HG02938 (cell line): ENCODE measurements around the gene AGPAT1.
"Not testable (repeated sequence)": the region's sequence is repeated elsewhere in the genome, so short reads cannot be mapped to it uniquely, and the experiment has no call there.

Source experiments
- ATAC-seq: cut with Tn5 transposase; IDR thresholded peaks from one replicate; pipeline ENCODE4 v1.9.1; 2021; ENCODE audit warnings: mild to moderate bottlenecking, moderate library complexity; ENCODE audit not compliant: unreplicated experiment

The AGPAT1 gene

DNA sequence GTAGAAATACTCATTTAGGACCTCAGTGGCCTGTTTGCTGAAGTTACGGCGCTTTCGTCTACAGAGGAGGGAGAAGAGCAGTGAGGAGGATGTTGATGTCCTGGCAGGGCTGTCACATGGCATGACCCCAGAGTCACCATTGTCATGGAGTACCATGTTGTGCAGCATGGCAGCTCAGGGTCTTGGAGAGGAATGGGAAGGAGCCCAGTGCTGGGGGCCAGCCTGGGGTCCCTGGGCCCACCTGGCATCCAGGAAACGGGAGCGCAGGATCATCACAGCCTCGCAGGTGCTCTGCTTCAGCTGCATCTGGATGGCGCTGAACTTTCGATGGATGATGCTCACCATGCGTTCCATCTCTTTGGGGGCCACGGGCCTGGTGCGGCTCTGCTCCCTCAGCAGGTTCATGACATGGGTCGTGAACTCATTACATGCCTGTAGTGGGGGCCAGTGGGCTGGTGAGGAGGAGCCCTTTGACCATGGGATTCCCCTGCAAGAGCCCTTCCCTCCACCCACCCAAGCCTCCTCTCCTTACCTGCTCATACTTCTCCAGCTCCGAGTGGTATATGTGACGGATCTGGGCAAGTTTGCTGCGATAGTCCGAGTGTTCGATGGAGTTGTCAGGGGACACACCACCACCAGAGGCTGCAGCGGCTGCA, 12.0 kb upstream of the AGPAT1 start:
- not testable (repeated sequence) for ATAC-seq

DNA sequence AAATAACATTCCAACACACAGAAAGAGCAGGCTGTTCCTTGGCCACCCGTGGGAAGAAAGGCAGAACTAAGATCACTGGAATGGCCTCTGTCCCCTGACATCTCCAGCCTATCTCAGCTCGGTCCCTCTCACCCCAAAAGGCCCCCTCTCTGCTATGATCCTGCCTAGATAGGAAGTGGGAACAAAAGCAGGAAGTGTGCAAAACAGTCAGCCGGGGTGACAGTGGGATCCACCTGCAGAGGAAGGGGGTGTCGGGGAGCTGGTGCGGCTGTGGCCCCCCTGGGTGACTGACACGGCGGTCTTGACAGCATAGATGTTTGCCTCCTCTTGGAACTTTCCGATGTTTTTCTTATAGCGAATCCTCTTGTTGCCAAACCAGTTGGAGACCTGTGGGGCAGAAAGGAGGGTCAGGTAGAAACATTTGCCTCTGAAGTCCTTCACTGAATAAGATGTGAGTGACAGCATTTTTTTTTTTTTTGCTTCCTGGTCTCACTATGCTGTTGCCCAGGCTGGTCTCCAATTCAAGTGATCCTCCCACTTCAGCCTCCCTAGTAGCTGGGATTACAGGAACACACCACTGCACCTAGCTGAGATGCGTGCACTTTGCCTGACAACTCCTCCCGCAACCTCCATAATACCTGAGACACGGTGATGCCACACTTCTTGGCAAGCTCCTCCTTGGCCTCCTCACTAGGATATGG, 11.3 kb upstream of the AGPAT1 start:
- no peak for ATAC-seq

DNA sequence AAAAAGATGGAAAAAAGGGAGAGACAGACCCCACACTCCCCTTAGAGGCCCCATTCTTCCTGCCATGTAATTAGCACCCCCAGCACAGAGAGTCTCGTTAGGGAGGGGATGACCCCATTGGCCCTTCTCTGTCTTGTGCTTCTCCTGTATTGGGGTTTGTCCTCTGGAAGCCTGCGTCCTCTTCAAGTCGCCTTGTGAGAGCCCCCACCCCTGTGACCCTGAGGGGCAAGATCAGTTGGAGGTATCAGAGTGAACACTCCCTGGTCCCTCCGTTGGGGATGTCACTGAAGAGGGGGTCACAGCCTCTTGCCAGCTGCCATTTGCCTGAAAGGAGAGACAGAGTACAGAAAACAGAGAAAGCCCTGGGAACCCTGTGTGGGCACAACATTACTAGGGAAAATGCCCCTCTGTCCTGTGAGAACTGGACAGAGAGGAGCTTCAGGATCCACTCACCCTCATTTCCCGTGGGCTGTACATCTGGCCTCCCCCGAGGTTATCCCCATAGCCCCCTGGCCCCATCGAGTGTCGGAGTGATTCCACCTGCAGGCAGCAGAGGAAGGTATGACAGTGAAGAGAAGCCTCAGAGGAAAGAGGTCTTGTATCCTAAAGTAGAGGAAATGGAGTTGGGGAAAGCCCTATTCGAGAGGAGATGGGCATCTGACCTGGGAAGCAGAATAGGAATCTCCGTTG, 10.4 kb upstream of the AGPAT1 start:
- not testable (repeated sequence) for ATAC-seq

DNA sequence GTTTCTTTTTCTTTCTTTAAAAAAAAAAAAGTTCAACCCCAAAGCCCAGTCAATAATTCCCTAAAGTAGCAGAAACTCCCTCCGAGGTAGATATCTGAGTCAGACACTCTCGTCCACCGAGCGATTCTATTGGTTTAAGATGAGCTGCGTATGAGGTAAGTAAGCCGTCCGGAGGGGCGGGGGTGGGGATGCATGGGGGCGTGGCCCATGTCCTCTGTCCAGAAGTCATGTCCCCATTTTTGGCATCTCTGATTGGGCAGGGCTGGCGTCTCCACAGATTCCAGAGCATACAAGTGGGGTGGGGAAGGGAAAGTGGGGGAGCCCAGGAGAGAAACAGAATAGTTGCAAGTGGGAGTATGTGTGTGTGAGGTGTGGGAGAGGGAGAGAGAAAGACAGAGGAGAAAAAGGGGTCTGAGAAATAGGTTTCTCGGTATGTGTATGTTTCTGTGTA, 9.8 kb upstream of the AGPAT1 start:
- ATAC-seq, result not testable (repeated sequence)

DNA sequence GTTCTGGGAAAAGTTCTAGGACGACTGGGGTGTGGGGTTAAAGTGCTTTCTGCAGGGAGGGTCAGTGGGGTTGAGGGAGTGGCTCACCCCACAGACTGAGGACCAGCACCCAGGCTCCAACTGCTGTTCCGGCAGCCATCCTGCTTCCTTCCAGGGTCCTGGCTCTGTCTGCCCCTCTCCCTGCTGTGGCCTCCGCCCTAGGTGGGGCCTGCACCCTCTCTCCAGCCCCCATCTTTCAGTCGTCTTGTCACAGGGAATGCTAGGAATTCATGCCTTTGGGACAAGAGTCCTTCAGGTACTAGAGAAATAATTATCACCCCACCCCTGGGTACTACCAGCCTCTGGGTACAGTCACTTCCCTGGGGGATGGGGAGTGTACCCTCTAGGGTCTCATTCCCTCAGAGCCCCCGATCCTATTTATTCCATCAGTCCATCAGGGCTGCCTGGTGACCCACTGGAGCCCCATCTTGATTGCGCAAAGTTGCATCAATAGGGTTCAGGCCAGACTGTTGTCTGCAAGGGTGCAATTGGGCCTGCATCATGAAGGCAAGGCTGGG, 8.3 kb upstream of the AGPAT1 start, which contains the start of gene AGER:
Gene AGER, minus strand, starts transcription at position 170 of the 557 bp plus-strand sequence. Its CDS starts 31 bp downstream, at position 139.
- ATAC-seq, result no peak

DNA sequence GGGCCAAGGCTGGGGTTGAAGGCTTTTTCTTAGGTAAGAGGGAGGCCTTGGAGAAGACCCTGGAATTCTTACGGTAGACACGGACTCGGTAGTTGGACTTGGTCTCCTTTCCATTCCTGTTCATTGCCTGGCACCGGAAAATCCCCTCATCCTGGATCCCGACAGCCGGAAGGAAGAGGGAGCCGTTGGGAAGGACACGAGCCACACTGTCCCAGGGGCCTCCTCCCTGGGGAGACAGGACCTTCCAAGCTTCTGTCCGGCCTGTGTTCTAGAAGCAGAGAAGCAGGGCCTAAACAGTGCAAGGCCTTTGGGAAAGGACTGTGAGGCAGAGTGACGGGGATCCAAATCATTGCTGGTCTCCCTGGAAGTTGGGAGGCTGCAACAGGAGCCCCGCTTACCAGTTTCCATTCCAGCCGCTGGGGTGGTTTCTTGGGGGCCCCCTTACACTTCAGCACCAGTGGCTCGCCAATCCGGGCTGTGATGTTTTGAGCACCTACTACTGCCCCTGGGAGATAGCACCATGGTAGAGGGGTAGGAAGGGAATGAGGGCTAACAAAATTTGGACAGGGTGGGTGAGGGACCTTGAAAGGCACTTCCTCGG, 7.7 kb upstream of the AGPAT1 start:
- no peak for ATAC-seq

DNA sequence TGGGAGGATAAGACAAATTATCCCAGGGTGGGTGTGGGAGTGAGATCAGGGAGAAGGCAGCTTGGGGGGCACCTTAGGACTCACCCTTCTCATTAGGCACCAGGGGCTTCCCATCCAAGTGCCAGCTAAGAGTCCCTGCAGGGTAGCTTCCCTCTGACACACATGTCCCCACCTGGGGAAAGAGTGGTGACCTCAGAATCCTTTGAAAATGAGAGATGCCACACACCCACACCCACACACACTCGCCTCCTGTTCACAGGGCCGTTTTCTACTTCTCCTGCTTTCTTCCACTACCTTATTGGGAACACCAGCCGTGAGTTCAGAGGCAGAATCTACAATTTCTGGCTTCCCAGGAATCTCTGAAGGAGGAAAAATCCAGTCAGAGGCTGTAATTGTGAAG, 7.1 kb upstream of the AGPAT1 start:
- no peak for ATAC-seq

DNA sequence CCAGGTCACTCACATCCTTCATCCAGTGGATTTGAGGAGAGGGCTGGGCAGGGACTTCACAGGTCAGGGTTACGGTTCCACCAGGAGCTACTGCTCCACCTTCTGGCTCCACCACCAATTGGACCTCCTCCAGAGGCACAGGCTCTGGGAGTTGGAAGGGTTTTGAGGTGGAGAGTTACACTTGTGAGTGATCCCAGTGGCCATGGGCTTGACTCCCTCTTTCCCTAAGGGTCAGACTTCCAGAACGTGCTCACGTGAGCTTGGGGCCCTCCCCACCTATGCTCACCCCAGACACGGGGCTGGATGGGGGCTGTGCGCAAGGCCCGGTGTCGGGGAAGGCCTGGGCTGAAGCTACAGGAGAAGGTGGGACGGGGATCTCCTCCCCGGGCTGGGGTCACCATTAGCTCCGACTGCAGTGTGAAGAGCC, 6.7 kb upstream of the AGPAT1 start:
- ATAC-seq, result no peak

DNA sequence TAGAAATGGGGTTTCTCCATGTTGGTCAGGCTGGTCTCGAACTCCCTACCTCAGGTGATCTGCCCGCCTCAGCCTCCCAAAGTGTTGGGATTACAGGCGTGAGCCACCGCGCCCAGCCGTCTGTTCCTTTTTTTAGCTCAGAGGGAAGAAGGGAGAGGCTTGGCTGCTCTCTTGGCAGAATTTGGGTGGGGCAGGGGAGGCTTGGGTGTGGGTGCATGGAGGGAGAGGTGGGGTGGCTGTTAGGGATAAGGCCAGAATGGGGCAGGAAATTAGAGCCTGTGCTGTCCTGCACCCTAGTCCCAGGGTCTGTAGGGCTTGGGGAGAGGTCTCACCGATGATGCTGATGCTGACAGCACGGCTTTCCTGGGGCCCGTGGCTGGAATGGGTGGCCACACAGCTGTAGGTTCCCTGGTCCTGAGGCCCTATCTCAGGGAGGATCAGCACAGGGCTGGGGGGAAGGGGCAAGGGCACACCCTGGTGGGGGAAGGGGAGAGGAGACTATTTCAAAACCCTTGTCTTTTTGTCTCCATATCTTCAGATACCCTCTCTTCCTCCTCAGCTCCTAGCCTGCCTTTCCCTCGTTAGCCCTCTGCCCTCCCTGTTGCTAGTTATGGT, 6.1 kb upstream of the AGPAT1 start:
- ATAC-seq, result no peak

DNA sequence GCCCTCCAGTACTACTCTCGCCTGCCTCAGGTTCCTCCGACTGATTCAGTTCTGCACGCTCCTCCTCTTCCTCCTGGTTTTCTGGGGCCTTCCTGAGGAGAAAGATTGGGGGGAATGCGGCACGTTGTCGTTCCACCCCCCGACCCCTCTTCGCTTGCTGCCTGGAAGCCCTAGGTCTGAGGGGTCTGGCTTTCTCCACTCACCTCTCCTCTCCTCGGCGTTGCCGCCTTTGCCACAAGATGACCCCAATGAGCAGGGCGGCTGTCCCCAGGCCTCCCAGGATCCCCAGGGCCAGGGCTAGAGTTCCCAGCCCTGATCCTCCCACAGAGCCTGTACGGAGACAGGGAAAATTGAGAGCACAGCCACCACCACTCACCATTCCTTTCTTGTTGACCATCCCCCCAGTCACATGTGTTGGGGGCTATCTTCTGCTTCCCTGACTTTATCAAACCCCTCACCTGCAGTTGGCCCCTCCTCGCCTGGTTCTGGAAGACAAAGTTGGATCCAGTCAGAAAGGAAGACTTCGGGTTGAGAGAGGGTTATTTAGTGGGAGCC, 5.3 kb upstream of the AGPAT1 start:
- ATAC-seq, result no peak

DNA sequence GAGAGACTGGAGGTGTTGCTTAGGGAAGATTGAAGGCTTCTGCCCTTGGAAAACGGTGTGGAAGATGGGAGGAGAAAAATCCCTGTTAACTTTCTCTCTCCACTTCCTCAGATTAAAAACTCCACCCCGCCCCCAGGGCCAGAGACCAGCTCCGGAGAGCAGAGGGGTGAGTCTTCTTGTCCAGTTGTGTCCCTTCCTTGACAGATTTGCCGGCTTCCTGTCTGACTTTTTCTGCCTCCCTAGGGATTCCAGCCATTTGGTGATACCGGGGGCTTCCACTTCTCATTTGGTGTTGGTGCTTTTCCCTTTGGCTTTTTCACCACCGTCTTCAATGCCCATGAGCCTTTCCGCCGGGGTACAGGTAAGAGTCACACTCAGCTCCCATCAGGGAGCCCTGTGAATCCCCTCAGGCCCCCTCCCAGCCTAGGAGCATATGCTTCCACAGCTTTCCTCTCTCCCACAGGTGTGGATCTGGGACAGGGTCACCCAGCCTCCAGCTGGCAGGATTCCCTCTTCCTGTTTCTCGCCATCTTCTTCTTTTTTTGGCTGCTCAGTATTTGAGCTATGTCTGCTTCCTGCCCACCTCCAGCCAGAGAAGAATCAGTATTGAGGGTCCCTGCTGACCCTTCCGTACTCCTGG, 4.0 kb upstream of the AGPAT1 start:
- ATAC-seq, result no peak

DNA sequence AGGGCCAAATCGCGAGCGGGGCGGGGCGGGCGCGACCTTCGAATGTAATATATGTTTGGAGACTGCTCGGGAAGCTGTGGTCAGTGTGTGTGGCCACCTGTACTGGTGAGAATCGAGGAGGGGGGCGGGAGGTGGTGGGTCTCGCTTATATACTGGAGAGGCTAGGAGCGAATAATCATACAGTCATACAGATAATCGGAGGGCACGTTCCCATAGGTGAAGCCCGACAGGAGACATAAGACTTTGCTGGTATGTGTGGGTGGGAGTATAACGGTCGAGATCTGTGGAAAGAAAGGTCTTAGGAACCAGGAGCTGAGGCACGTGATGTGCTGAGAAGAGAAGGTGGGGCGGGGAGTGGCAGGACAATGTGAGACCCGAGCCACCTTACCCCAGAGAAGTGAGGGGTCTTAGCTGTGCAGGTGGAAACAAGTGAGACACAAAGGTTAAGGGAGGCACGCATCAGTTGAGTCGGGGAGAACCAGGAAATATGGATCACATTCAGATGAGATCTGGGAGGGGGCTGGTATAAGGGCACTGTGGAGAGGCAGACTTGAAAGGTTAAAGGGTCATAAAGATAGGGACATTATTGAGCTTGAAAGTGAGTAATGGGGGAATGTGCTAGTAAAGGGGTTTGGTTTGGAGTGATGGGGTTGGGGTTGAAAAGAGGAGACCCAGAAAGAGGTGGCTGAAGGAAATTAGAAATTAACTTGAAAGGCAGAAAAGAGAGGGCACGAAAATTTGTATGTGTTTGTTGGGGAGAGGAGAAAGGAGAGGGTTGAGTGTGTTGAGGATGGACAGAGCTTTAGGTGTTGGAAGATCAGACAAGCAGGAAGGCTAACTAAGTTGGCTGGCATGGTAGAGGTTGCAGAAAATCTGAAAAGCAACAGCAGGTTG, 2.9 kb upstream of the AGPAT1 start:
- ATAC-seq, result no peak

DNA sequence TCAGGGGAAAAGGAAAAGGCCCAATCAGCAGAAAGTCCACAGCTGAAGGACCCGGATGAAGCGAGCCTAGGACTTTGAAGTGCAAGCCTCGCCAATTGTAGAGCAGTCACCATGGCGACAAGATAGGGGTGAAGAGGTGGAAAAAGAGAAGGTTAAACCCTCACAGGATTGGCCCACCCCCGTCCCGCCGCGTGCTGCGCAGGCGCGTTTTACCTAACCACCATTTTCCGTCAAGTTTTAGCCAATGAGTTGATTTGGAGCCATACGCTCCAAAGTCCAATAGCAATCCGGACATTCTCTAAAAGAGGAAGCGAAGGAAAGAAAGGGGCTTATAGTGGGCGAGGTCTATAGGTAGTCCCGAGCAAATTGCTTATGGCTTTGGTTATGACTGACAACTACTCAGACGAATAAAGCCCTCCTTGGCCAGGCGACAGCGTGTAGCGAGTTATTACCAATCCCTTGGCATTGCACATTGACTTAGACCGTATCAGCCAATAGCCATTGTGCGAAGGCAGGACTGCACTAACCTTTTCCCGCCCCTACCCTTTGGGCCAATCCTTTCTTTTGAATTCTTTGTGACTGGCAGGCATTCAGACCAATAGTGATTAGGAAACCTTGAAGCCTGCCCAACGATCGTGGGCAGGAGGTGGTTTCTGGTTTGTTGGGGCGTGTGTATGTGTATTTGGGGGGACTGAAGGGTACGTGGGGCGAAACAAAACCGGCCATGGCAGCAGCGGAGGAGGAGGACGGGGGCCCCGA, 2.1 kb upstream of the AGPAT1 start, which contains the start of gene RNF5:
Gene RNF5, plus strand, starts transcription at position 618 of the 759 bp plus-strand sequence. Its CDS starts 107 bp downstream, at position 725.
- ATAC-seq, result peak; percentile 75

DNA sequence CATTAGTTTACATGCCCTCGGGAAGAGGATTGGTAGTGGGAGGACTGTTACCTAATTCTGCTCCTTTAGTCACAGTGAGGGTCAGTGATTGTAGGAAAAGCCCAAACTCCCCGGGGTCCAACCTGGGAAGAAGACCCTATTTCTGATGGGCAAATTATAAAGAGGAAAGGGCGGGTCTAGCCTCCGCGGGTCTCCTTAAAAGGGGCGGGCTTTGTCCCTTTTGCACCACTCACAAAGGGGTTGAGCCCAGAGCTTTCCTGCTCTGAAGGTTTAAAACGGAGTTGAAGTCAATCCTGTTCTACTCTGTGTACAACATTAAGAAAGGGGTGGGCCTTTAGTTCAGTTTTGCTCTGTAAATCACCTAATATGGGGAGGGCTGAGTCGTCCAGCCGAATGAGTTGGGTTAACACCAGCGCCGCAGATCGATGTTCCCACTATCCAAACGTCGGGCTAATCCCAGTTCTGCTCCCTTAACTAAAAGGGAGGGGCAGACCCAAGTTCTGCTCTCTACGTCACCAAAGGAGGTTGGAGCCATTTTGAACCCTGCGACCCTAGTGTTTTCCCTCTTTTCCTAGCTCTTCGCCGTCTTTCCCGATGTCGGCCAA, 1.4 kb upstream of the AGPAT1 start:
- ATAC-seq, result no peak

DNA sequence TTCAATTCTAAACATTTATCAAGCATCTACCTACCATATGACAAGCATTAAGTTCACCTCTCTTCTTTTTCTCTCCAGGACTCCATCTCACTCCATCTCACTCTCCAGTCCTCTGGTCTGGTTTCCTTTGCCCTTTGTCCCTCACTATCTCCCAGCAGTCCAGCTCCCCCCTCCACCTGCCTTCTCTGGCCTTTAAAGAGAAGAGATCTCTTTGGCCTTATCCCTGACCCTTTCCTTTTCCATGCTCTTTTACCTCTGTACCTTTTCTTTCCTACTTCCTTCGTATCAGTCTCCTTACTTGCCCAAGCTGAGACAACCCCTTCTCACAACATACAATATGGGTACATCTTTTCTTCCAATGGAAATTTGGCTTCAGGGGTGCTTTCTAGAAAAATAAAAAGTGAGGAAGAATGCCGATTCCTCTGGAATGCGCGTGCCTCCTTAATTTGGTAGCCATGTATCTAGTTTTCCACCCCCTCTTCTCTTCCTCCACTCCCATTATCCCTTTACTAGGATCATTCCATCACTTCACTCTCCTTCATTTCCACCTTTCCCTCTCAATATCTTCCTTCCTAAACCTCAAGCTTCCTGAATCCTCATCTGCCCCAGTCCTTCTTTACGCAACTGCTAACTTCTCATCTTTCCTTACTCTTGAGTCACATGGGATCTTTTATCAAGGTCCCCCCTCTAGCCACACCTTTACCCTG, 745 bp upstream of the AGPAT1 start:
- ATAC-seq, result no peak

DNA sequence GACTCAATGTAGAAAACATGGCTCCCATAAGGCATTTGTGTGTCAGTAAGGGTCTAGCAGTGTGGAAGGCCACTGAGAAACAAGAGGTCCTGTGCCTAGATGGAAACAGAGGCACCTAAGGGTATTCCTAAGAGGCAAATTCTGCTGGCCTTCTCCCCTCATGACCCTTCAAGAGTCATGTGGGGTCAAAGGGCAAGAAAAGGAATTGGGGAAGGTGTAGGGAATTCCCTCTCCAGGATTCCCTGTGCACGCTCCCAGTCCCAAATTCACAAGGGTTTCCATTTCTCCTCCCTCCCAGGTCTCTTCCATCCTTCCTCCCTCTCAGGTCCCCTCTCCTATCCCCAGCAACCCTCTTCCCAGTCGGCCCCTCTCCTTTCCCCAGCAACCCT, 568 bp downstream of the AGPAT1 start:
- ATAC-seq, result no peak

DNA sequence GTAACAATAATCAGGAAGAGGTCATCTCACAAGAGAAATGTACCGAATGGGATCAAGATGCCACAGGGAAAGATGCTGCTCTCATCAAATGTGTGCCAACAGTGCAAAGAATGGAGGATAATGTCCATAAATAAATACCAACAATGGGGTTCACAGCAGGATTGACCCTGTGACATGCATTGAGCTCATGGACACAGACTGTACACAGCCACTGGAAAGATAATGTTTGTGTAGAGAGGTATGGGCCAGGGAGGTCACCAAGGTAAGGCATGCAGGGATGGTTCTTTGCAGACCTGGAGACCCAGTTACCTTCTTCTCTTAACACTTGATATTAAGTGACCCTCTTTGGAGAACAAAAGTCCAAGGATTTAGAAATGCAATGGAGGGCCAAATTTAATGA, 1.5 kb downstream of the AGPAT1 start:
- ATAC-seq, result no peak
